H1 (cell line): ENCODE data around the gene ERI3. TPM values are rescaled to one million over a fixed set of nuclear protein-coding genes. Genes with fewer than 3 reads are reported as not detected.

ENCODE experiments used
- polyA plus RNA-seq, 7 experiments: library from polyadenylated mRNA; depleted of rRNA in 3 of 7; stranded (reverse) in 5 of 7; unstranded in 2 of 7; fragments of >200 nt in 5 of 7; fragments of 200-250 nt in 2 of 7; gene quantifications; 1 replicate in 5 of 7; 2 replicates in 1 of 7; 4 replicates in 1 of 7; pipeline versions ENCODE4 v1.2.1 to v1.2.3, GENCODE V29; 2011 to 2013; ENCODE audit warnings: missing spikeins in 2 of 7, mixed read lengths in 2 of 7
- small RNA-seq: library from polyadenylated mRNA; stranded (forward); fragments of <200 nt; extraction: miRNeasy Mini kit (QIAGEN cat#:217004); gene quantifications from one replicate; pipeline ENCODE3, GENCODE V24; 2013; ENCODE audit not compliant: insufficient read depth
- total RNA-seq: library from RNA; stranded (reverse); fragmentation: NEBNext Ultra II Directional; extraction: Animal tissue kit (Norgen Biotek cat#: 25700); gene quantifications from 2 replicates; pipeline ENCODE4 v1.2.1, GENCODE V29; 2021

The ERI3 gene
- total and polyA plus RNA-seq, 2 of the 8 experiments (the other 6 are each of a cell fraction or from before 2014, with no cell fraction given): 81.1 to 199 TPM

Small RNAs within 50 kb of the gene (small RNA-seq; reads per million reads assigned to genes)
- gene AL035417.1 (not detected), gene RNU6-369P (not detected)

Other genes starting within 250 kb of the ERI3 start
- gene KLF17, start 236.4 kb downstream of the ERI3 start, total RNA-seq: not detected in 2 replicates
- not detected in 2 replicates for gene KLF17, start 236.4 kb downstream of the ERI3 start, polyA plus RNA-seq (2011; rRNA removed)
- gene KLF18, start 213.6 kb downstream of the ERI3 start, total RNA-seq: 0.09 TPM in 1 of 2 replicates, not detected in the other
- 0.15 and 0.19 TPM in 2 replicates for gene KLF18, start 213.6 kb downstream of the ERI3 start, polyA plus RNA-seq (2011; rRNA removed)
- gene DMAP1, start 141.8 kb downstream of the ERI3 start, total RNA-seq: 36.4 and 37.6 TPM in 2 replicates
- 42.4 and 61.1 TPM in 2 replicates for gene DMAP1, start 141.8 kb downstream of the ERI3 start, polyA plus RNA-seq (2011; rRNA removed)
- 123 and 127 TPM in 2 replicates for gene RNF220, start 50.0 kb upstream of the ERI3 start, total RNA-seq
- 160 and 165 TPM in 2 replicates for gene RNF220, start 50.0 kb upstream of the ERI3 start, polyA plus RNA-seq (2011; rRNA removed)